WTC11 (cell line): ENCODE results near the gene DTX2. TPM values are rescaled to one million over a fixed set of nuclear protein-coding genes. Genes with fewer than 3 reads are reported as not detected.
A peak's percentile ranks its signal among the peaks of the same experiment; 100 is the strongest.
"Not testable (repeated sequence)": the region's sequence is repeated elsewhere in the genome, so short reads cannot be mapped to it uniquely, and the experiment has no call there.

Experiments used
- ATAC-seq: fragments of 200-7000 bp; cut with Tn5 transposase; 2 replicates; pipeline ENCODE4 v1.10.0; 2021; ENCODE audit warnings: mild to moderate bottlenecking, moderate library complexity
- CTCF ChIA-PET: fragments of 300-600 bp; sonication (Branson Sonifier 250); formaldehyde crosslinking; loops from one replicate; lab custom pipeline; 2021; ENCODE audit warnings: antibody characterized with exemption; lab: Charles Lee
- POLR2A ChIA-PET: fragments of 350-600 bp; sonication (Branson Sonifier 250); formaldehyde crosslinking; loops from one replicate; lab custom pipeline; 2021; ENCODE audit warnings: antibody characterized with exemption; lab: Charles Lee
- DNase-seq: peaks from one replicate; pipeline ENCODE4 v3.0.0; 2021; ENCODE audit warnings: low spot score
- H3K27ac Mint-ChIP-seq: 2 replicates; pipeline ENCODE4 v1.8.0; 2021; ENCODE audit warnings: mixed read lengths
- H3K27me3 Mint-ChIP-seq: 2 replicates; pipeline ENCODE4 v1.8.0; 2021; ENCODE audit warnings: low read depth, mild to moderate bottlenecking, moderate library complexity, mixed read lengths
- H3K36me3 Mint-ChIP-seq: 2 replicates; pipeline ENCODE4 v1.8.0; 2021; ENCODE audit warnings: mixed read lengths
- H3K4me1 Mint-ChIP-seq: 2 replicates; pipeline ENCODE4 v1.8.0; 2022; ENCODE audit warnings: mixed read lengths
- H3K4me3 Mint-ChIP-seq: 2 replicates; pipeline ENCODE4 v1.8.0; 2021; ENCODE audit warnings: mild to moderate bottlenecking, moderate library complexity, mixed read lengths
- H3K9me3 Mint-ChIP-seq: 2 replicates; pipeline ENCODE4 v1.8.0; 2021; ENCODE audit warnings: mixed read lengths
- CBFB ChIP-seq: sonication (generic); formaldehyde crosslinking; IDR thresholded peaks from 2 replicates; pipeline ENCODE4 v1.8.1; 2022; ENCODE audit warnings: mild to moderate bottlenecking, low read depth, missing genetic modification reagents
- CREM ChIP-seq: sonication (generic); formaldehyde crosslinking; IDR thresholded peaks from 2 replicates; pipeline ENCODE4 v1.8.1; 2022; ENCODE audit warnings: mild to moderate bottlenecking, missing genetic modification reagents, moderate library complexity
- ETV6 ChIP-seq: sonication (generic); formaldehyde crosslinking; IDR thresholded peaks from 2 replicates; pipeline ENCODE4 v1.8.1; 2022; ENCODE audit warnings: mild to moderate bottlenecking, missing genetic modification reagents
- FOXK1 ChIP-seq: sonication (generic); formaldehyde crosslinking; IDR thresholded peaks from 2 replicates; pipeline ENCODE4 v1.8.0; 2022; ENCODE audit warnings: mild to moderate bottlenecking, moderate library complexity, missing genetic modification reagents
- FOXP1 ChIP-seq: sonication (generic); formaldehyde crosslinking; IDR thresholded peaks from 2 replicates; pipeline ENCODE4 v1.8.0; 2022; ENCODE audit warnings: missing genetic modification reagents, mild to moderate bottlenecking, moderate library complexity, borderline replicate concordance
- HMGA2 ChIP-seq: fragments of 250-450 bp; sonication (Bioruptor Pico); IDR thresholded peaks from 2 replicates; pipeline ENCODE4 v1.4.0; 2021; ENCODE audit warnings: mild to moderate bottlenecking, moderate library complexity
- HMGXB4 ChIP-seq: sonication (generic); formaldehyde crosslinking; IDR thresholded peaks from 2 replicates; pipeline ENCODE4 v1.8.1; 2023; ENCODE audit warnings: mild to moderate bottlenecking, moderate library complexity, missing genetic modification reagents
- KAT7 ChIP-seq: sonication (generic); formaldehyde crosslinking; IDR thresholded peaks from 2 replicates; pipeline ENCODE4 v1.8.1; 2023; ENCODE audit warnings: missing genetic modification reagents, mild to moderate bottlenecking, borderline replicate concordance
- NFYB ChIP-seq: sonication (generic); formaldehyde crosslinking; conservative IDR thresholded peaks from 2 replicates; pipeline ENCODE4 v1.8.0; 2022; ENCODE audit warnings: low read depth, missing genetic modification reagents
- PREB ChIP-seq: sonication (generic); formaldehyde crosslinking; IDR thresholded peaks from 2 replicates; pipeline ENCODE4 v1.8.1; 2022; ENCODE audit warnings: mild to moderate bottlenecking, missing genetic modification reagents, moderate library complexity, borderline replicate concordance
- RELA ChIP-seq: sonication (generic); formaldehyde crosslinking; IDR thresholded peaks from 2 replicates; pipeline ENCODE4 v1.8.1; 2022; ENCODE audit warnings: missing genetic modification reagents, mild to moderate bottlenecking, borderline replicate concordance
- TEAD1 ChIP-seq: sonication (generic); formaldehyde crosslinking; IDR thresholded peaks from 2 replicates; pipeline ENCODE4 v1.8.0; 2022; ENCODE audit warnings: mild to moderate bottlenecking, missing genetic modification reagents
- ZNF121 ChIP-seq: sonication (generic); formaldehyde crosslinking; IDR thresholded peaks from 2 replicates; pipeline ENCODE4 v1.8.0; 2023; ENCODE audit warnings: missing genetic modification reagents
- total RNA-seq: library from RNA; stranded (reverse); gene quantifications from 3 replicates; pipeline ENCODE4 v1.2.3, GENCODE V29; 2021
- TF ChIP-seq, protein P1 (sequence below): sonication (generic); formaldehyde crosslinking; IDR thresholded peaks from 2 replicates; pipeline ENCODE4 v1.8.1; 2022; ENCODE audit warnings: mild to moderate bottlenecking, moderate library complexity, missing genetic modification reagents
- TF ChIP-seq, protein P2 (sequence below): sonication (generic); formaldehyde crosslinking; IDR thresholded peaks from 2 replicates; pipeline ENCODE4 v1.8.1; 2023; ENCODE audit warnings: mild to moderate bottlenecking, missing genetic modification reagents

The DTX2 gene
- total RNA-seq, 1 experiment from 2014 or later, result 79.2 TPM

DNA sequence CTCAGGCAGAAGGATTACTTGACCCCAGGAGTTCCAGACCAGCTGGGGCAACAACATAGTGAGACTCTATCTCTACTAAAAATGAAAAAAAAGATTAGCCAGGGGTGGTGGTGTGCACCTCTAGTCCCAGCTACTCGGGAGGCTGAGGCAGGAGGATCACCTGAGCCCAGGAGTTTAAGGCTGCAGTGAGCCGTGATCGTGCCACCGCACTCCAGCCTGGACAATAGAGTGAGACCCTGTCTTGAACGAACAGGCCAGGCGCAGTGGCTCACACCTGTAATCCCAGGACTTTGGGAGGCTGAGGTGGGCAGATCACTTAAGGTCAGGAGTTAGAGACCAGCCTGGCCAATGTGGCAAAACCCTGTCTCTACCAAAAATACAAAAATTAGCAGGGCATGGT lies 55.4 kb downstream of the DTX2 start:
- DNase-seq, H3K27me3 Mint-ChIP-seq, H3K9me3 Mint-ChIP-seq, H3K4me3 Mint-ChIP-seq, H3K27ac Mint-ChIP-seq, H3K36me3 Mint-ChIP-seq, CTCF ChIA-PET, POLR2A ChIA-PET, ATAC-seq: not testable (repeated sequence)
- peak; percentile 95 for TF ChIP-seq ZNF121
- peaks cover 12% of the 10 kb centered on the region for H3K4me1 Mint-ChIP-seq

- ATAC-seq, H3K27ac Mint-ChIP-seq, H3K4me1 Mint-ChIP-seq, H3K27me3 Mint-ChIP-seq, CTCF ChIA-PET, H3K9me3 Mint-ChIP-seq, DNase-seq, H3K4me3 Mint-ChIP-seq, POLR2A ChIA-PET, H3K36me3 Mint-ChIP-seq: not testable (repeated sequence)
These were observed 64.7 kb downstream of the DTX2 start for GRCh38 chr7:76526183-76526582.

- H3K4me1 Mint-ChIP-seq, ATAC-seq, H3K27me3 Mint-ChIP-seq, H3K4me3 Mint-ChIP-seq, POLR2A ChIA-PET, DNase-seq, H3K27ac Mint-ChIP-seq, H3K9me3 Mint-ChIP-seq, H3K36me3 Mint-ChIP-seq, CTCF ChIA-PET: not testable (repeated sequence)
- peak; percentile 94 for TF ChIP-seq HMGA2 (CRISPR knock-in tag)
These were observed 70.1 kb downstream of the DTX2 start for GRCh38 chr7:76531643-76532042.

DNA sequence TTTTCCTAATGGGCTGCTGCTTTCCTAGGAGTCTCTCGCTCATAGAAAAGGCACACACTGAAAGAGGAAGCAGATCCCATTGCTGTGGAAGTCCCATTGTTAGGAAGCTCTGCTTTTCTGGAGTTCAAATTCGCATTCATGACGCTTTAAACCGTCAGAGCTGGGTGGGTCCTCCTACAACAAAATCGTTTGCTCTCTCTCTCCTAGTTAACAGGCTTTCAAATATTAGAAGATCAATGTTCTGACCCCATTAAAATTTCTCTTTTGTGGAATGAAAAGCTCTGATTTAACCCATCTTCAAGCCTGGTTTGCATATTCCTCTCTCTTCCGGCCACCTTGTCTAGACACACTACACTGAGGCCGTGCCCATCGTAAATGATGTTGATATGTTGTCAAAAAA lies 81.7 kb downstream of the DTX2 start, which contains the start of gene SPDYE16:
Gene SPDYE16 (minus strand): TSS at position 101 of the 400 bp plus-strand sequence. CDS start 1,838 bp downstream, outside the sequence.
- POLR2A ChIA-PET, DNase-seq, H3K27ac Mint-ChIP-seq, H3K27me3 Mint-ChIP-seq, H3K9me3 Mint-ChIP-seq, H3K36me3 Mint-ChIP-seq, ATAC-seq, H3K4me1 Mint-ChIP-seq, CTCF ChIA-PET, H3K4me3 Mint-ChIP-seq: not testable (repeated sequence)

- ATAC-seq (peak; percentile 99), DNase-seq (peak; percentile 89)
- POLR2A ChIA-PET, CTCF ChIA-PET, H3K4me1 Mint-ChIP-seq, H3K27me3 Mint-ChIP-seq, H3K9me3 Mint-ChIP-seq, H3K36me3 Mint-ChIP-seq: not testable (repeated sequence)
- Mint-ChIP-seq H3K27ac (peak overlapping the region; percentile 89), H3K4me3 (peak overlapping the region; percentile 83)
- TF ChIP-seq KAT7 (CRISPR knock-in tag) (peak; percentile 61; the same call in 1 of the 2 replicates), HMGXB4 (CRISPR knock-in tag) (peak; percentile 64; the same call in 1 of the 2 replicates), CBFB (CRISPR knock-in tag) (0 out of 2 replicates have a peak, but pooled peaks have one; percentile 26), RELA (CRISPR knock-in tag) (peak; percentile 70; the same call in 1 of the 2 replicates), NFYB (CRISPR knock-in tag) (0 out of 2 replicates have a peak, but pooled peaks have one; percentile 17), ETV6 (CRISPR knock-in tag) (peak; percentile 49; the same call in 1 of the 2 replicates), TEAD1 (CRISPR knock-in tag) (0 out of 2 replicates have a peak, but pooled peaks have one; percentile 76), FOXP1 (CRISPR knock-in tag) (peak; percentile 89; the same call in 1 of the 2 replicates), CREM (CRISPR knock-in tag) (peak; percentile 51; the same call in 1 of the 2 replicates), PREB (peak; percentile 51; the same call in 1 of the 2 replicates), FOXK1 (CRISPR knock-in tag) (peak; percentile 69)
- TF ChIP-seq, protein P1, sequence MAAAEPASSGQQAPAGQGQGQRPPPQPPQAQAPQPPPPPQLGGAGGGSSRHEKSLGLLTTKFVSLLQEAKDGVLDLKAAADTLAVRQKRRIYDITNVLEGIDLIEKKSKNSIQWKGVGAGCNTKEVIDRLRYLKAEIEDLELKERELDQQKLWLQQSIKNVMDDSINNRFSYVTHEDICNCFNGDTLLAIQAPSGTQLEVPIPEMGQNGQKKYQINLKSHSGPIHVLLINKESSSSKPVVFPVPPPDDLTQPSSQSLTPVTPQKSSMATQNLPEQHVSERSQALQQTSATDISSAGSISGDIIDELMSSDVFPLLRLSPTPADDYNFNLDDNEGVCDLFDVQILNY, result peak; percentile 27; the same call in 1 of the 2 replicates
- TF ChIP-seq, protein P2, sequence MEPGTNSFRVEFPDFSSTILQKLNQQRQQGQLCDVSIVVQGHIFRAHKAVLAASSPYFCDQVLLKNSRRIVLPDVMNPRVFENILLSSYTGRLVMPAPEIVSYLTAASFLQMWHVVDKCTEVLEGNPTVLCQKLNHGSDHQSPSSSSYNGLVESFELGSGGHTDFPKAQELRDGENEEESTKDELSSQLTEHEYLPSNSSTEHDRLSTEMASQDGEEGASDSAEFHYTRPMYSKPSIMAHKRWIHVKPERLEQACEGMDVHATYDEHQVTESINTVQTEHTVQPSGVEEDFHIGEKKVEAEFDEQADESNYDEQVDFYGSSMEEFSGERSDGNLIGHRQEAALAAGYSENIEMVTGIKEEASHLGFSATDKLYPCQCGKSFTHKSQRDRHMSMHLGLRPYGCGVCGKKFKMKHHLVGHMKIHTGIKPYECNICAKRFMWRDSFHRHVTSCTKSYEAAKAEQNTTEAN (CRISPR knock-in tag), result 0 out of 2 replicates have a peak, but pooled peaks have one; percentile 75
These were observed 87.7 kb downstream of the DTX2 start for GRCh38 chr7:76549025-76549854.
